Mucosa of stomach (tissue), 1 donor: ENCODE data around the gene SOX6.

Experiments used
- H3K27me3 ChIP-seq: one replicate; pipeline ENCODE4 v1.7.0; 2013; ENCODE audit warnings: mild to moderate bottlenecking, low read length; ENCODE audit not compliant: control insufficient read depth, insufficient read depth
- H3K36me3 ChIP-seq: one replicate; pipeline ENCODE4 v1.7.0; 2013; ENCODE audit warnings: low read length; ENCODE audit not compliant: control insufficient read depth, insufficient read depth
- H3K4me1 ChIP-seq: one replicate; pipeline ENCODE4 v1.7.0; 2013; ENCODE audit warnings: mild to moderate bottlenecking, low read length; ENCODE audit not compliant: control insufficient read depth, insufficient read depth
- H3K4me3 ChIP-seq: one replicate; pipeline ENCODE4 v1.7.0; 2013; ENCODE audit warnings: low read length
- H3K9ac ChIP-seq: one replicate; pipeline ENCODE4 v1.7.0; 2013; ENCODE audit warnings: mild to moderate bottlenecking, low read length, moderate library complexity
- H3K9me3 ChIP-seq: one replicate; pipeline ENCODE4 v1.7.0; 2013; ENCODE audit warnings: mild to moderate bottlenecking, low read length, moderate library complexity; ENCODE audit not compliant: control insufficient read depth
- donor health status: Pancreatic carcinoma.

The SOX6 gene

GRCh38 chr11:16252373-16252772 is 104.0 kb downstream of the SOX6 start:
- no peak overlapping the region for H3K4me3 ChIP-seq
- no peaks in the 10 kb centered on the region for H3K36me3 ChIP-seq
- no peaks in the 10 kb centered on the region for H3K9me3 ChIP-seq
- no peaks in the 10 kb centered on the region for H3K27me3 ChIP-seq
- no peaks in the 10 kb centered on the region for H3K4me1 ChIP-seq
- no peak overlapping the region for H3K9ac ChIP-seq

GRCh38 chr11:16248248-16248647 is 108.1 kb downstream of the SOX6 start:
- Histone ChIP-seq H3K4me1 (no peaks in the 10 kb centered on the region), H3K9ac (no peak overlapping the region), H3K4me3 (no peak overlapping the region), H3K27me3 (no peaks in the 10 kb centered on the region), H3K9me3 (no peaks in the 10 kb centered on the region), H3K36me3 (no peaks in the 10 kb centered on the region)

DNA sequence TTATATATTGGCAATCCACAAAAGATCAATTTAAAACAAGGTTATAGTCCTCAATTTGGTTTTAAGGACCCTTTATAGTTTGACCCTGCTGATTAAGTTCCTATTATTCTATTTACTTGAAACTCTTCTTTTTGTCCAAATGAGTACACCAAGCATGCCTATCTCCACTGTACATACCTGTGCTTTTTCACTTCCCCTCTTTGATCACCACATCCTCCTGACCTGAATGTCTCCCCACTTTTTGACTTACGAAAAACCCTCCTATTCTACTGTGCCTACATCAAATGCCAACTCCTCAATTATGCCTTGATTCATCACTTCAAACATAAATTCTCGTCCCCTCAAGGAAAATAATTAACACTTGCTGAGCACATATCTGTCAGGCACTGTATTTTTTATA is 113.5 kb downstream of the SOX6 start:
- no peaks in the 10 kb centered on the region for H3K9me3 ChIP-seq
- no peaks in the 10 kb centered on the region for H3K27me3 ChIP-seq
- no peak overlapping the region for H3K9ac ChIP-seq
- no peaks in the 10 kb centered on the region for H3K36me3 ChIP-seq
- no peaks in the 10 kb centered on the region for H3K4me1 ChIP-seq
- no peak overlapping the region for H3K4me3 ChIP-seq

GRCh38 chr11:16240687-16241086 is 115.7 kb downstream of the SOX6 start:
- H3K4me1 ChIP-seq, result no peaks in the 10 kb centered on the region
- no peaks in the 10 kb centered on the region for H3K36me3 ChIP-seq
- no peak overlapping the region for H3K9ac ChIP-seq
- H3K4me3 ChIP-seq, result no peak overlapping the region
- H3K9me3 ChIP-seq, result no peaks in the 10 kb centered on the region
- H3K27me3 ChIP-seq, result no peaks in the 10 kb centered on the region

- H3K4me1 ChIP-seq, result no peaks in the 10 kb centered on the region
- H3K9ac ChIP-seq, result no peak overlapping the region
- H3K4me3 ChIP-seq, result no peak overlapping the region
These were observed 116.9 kb downstream of the SOX6 start for GRCh38 chr11:16239141-16240105.

DNA sequence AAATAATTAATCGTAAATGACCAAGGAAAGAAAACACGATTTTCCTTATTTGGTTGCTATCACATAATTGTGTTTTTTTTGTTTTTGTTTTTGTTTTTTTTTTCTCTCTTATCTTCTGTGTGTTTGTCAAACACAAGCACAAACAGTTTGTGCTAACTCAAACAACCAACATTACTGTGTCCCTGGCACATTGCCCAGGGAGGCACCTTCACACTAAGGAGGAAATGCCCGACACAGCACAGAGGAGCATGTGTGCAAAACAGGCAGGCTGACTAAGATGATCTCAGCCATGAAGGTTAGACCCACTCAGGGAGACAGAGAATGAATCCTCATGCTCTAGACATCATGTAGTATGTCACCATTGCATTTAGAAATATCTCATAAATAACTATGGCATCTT is 130.1 kb downstream of the SOX6 start:
- peaks cover 4% of the 10 kb centered on the region for H3K4me1 ChIP-seq
- H3K4me3 ChIP-seq, result no peak overlapping the region
- no peaks in the 10 kb centered on the region for H3K36me3 ChIP-seq
- H3K9me3 ChIP-seq, result no peaks in the 10 kb centered on the region
- H3K27me3 ChIP-seq, result no peaks in the 10 kb centered on the region
- H3K9ac ChIP-seq, result no peak overlapping the region

More at GRCh38 chr11:16239141-16240105, 116.9 kb downstream of the SOX6 start:
- Histone ChIP-seq H3K9me3 (no peaks in the 10 kb centered on the region), H3K36me3 (no peaks in the 10 kb centered on the region), H3K27me3 (no peaks in the 10 kb centered on the region)

DNA sequence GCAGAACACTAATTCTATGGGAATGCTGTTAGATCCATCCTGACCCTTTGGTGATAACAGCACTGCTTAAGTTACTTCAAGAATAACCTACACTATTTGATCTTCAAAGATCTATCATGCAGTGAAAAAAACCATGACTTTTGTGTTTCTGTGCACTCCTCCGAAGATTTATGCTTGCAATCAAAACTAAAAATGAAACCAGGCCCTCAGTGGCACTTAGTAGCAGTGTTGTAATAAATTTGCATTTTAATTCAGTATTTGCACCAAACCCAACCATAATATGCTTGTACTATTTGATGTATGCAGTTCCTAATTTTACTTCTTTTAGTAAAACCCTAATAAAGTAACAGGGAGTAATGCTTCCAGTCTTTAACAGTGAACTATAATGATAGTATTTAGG is 130.7 kb downstream of the SOX6 start:
- Histone ChIP-seq H3K4me3 (no peak overlapping the region), H3K4me1 (peaks cover 4% of the 10 kb centered on the region), H3K9ac (no peak overlapping the region), H3K27me3 (no peaks in the 10 kb centered on the region), H3K9me3 (no peaks in the 10 kb centered on the region), H3K36me3 (no peaks in the 10 kb centered on the region)

GRCh38 chr11:16223558-16223957 is 132.8 kb downstream of the SOX6 start:
- Histone ChIP-seq H3K27me3 (no peaks in the 10 kb centered on the region), H3K4me3 (no peak overlapping the region)

DNA sequence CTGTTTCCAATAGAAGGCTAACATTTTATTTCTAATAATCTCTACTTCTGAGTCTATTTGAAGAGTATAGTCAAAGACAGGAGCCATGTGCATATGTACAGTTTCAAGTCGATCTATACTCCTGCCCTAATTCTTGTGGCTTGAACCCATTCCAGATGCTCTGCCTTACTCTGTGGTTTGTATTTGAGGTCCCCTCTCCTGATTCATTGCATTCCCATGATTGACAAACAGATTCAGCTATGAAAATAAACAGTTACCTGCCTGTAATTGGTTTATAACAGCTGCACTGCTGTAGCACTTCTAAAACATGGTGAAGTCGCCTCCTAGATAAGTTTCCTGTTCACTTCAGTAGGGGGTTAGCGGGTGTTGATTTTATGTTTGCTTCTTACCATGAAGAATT is 138.7 kb downstream of the SOX6 start:
- Histone ChIP-seq H3K36me3 (no peaks in the 10 kb centered on the region), H3K27me3 (no peaks in the 10 kb centered on the region), H3K9me3 (no peaks in the 10 kb centered on the region), H3K4me1 (no peaks in the 10 kb centered on the region), H3K4me3 (no peak overlapping the region), H3K9ac (no peak overlapping the region)

More at GRCh38 chr11:16223558-16223957, 132.8 kb downstream of the SOX6 start:
- Histone ChIP-seq H3K36me3 (no peaks in the 10 kb centered on the region), H3K4me1 (peaks cover 4% of the 10 kb centered on the region), H3K9me3 (no peaks in the 10 kb centered on the region), H3K9ac (no peak overlapping the region)

DNA sequence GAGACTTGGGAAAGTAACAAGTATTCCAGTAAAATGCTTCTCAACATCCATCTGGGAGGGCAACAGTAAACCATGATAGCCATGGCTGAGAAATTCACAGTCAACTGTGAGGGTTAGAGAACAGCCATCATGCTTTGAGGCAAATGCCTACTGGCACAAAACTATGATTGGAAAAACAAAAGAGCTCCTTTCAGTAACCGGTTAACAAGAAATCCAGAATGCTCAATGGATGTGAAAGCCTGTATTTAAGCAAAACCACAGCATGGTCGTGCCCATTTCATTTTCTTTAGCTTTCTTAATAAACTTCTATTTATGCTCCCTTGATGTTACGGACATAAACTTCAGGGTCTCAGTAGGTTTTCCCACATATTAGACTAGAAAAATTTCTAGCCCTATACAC is 139.5 kb downstream of the SOX6 start:
- H3K9ac ChIP-seq, result no peak overlapping the region
- H3K9me3 ChIP-seq, result no peaks in the 10 kb centered on the region
- H3K4me1 ChIP-seq, result no peaks in the 10 kb centered on the region
- no peaks in the 10 kb centered on the region for H3K36me3 ChIP-seq
- no peak overlapping the region for H3K4me3 ChIP-seq
- H3K27me3 ChIP-seq, result no peaks in the 10 kb centered on the region

DNA sequence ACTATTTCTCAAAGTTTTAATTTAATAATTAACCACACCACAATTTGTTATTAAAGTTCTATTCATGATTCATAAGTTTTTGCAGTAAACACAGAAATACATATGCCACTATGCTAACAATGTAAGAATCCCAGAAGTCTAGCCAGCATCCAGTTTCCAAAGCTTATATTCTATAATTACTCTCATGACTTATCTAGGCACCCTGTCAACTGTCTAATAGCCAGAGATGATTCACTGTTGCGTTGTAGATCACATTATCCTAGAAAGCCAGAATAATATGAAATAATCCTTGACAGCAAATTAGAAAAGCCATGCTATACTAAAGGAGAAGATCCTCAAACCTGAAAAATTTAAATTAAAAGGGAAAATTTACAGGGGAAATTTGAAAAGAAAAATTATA is 141.0 kb downstream of the SOX6 start:
- no peak overlapping the region for H3K4me3 ChIP-seq
- H3K36me3 ChIP-seq, result no peaks in the 10 kb centered on the region
- no peaks in the 10 kb centered on the region for H3K9me3 ChIP-seq
- H3K9ac ChIP-seq, result no peak overlapping the region
- H3K27me3 ChIP-seq, result no peaks in the 10 kb centered on the region
- no peaks in the 10 kb centered on the region for H3K4me1 ChIP-seq

- H3K27me3 ChIP-seq, result no peaks in the 10 kb centered on the region
- no peaks in the 10 kb centered on the region for H3K9me3 ChIP-seq
- H3K4me3 ChIP-seq, result no peak overlapping the region
- no peak overlapping the region for H3K9ac ChIP-seq
- H3K36me3 ChIP-seq, result no peaks in the 10 kb centered on the region
- no peaks in the 10 kb centered on the region for H3K4me1 ChIP-seq
These were observed 144.9 kb downstream of the SOX6 start for GRCh38 chr11:16211407-16211806.
